HG03039 (cell line): ENCODE data around the gene BUD31.
A peak's percentile ranks its signal among the peaks of the same experiment; 100 is the strongest.
"Not testable (repeated sequence)": the region's sequence is repeated elsewhere in the genome, so short reads cannot be mapped to it uniquely, and the experiment has no call there.

Source experiments
- ATAC-seq: cut with Tn5 transposase; IDR thresholded peaks from one replicate; pipeline ENCODE4 v1.9.1; 2021; ENCODE audit warnings: mild to moderate bottlenecking, moderate library complexity; ENCODE audit not compliant: unreplicated experiment

BUD31 gene

DNA sequence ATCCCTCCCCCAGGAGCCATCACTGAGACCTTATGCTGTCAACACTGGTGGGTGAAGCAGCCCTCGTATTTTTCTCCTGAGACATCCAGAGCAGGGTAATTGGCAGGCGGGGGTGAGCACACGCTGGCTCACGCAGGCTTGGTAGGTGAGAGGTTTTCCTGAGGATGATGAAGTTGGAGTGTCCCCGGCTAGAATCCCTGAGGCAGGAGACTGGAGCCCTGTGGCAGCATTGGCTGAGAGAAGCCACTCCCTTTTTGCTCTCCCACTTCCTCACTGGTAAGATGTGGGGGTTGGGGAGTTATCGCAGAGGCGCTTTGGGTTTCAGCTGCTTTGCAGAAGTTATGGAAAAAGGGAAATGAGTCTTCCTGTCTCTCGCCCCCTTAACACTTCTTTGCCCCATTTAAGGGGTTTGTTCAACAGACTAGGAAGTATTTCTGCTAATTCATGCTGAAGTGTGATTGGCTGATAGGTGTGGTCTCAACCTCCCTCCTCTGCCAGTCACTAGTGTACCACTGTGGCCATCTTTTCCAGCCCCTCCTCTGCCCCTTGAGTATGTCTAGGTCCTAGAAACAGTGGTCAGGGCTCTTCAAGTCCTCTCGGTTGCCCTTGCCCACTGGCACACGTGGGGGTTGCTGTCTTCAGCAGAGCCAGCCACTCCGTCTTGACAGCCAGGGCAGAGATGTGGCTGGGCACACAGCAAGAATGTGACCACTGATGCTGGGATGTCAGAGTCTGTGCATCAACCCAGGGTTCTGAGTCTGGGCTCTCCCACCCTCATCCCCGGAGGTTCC, 28.5 kb upstream of the BUD31 start:
- ATAC-seq = peak; percentile 27

DNA sequence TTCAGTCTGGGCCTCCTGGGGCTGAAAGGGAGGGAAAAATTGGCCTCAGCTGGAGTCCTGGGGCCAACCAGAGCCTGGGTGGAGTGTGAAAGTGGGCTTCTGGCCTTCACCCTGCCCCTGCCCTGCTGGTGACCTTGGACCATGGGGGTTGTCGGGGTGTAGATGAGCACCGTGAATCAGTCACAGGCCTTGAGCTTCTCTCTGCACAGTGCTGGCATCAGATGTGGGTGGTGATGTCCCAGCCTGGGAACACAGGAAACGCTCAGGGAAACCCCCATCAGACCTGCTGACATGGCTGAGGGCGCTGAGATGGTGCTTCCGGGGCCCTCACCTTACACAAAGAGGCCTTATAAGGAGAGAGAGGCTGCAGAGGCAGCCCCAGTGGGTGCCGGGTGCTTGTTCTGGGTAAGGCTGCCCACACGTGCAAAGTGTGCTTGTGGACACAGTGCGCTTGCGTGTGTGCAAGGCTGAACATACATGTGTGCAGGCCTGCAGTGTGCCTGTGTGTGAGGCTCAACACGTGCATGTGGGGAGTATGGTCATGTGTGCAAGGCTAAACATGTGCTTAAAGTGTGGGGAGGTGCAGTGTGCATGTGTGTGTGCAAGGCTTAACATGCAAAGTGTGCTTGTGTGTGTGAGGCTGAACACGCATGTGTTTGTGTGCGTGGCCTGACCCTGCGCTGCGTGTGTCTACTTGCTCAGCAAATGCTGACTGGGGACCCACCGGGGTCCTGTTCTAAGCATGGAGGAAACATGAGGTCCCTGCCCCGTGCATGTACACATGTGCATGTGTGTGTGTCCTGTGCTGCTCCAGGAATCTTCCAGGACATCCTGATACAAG, 27.7 kb upstream of the BUD31 start:
- peak; percentile 61 for ATAC-seq

GRCh38 chr7:99381664-99382075, 27.1 kb upstream of the BUD31 start:
- ATAC-seq = no peak

DNA sequence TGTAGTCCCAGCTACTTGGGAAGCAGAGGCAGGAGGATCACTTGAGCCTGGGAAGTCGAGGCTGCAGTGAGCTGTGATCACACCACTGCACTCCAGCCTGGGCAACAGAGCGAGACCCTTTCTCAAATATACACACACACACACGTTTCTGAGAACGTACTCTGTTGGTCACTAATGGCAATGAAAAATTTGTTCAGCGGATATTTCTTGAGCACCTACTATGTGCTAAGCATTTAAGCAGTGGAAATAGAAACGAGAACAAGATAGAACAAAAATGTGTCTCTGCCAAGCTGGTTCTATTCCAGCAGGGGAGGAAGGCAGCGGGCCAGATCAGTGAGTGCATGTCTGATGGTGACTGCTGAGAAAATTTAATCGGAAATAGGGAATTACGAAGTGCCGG, 25.6 kb upstream of the BUD31 start:
- no peak for ATAC-seq

DNA sequence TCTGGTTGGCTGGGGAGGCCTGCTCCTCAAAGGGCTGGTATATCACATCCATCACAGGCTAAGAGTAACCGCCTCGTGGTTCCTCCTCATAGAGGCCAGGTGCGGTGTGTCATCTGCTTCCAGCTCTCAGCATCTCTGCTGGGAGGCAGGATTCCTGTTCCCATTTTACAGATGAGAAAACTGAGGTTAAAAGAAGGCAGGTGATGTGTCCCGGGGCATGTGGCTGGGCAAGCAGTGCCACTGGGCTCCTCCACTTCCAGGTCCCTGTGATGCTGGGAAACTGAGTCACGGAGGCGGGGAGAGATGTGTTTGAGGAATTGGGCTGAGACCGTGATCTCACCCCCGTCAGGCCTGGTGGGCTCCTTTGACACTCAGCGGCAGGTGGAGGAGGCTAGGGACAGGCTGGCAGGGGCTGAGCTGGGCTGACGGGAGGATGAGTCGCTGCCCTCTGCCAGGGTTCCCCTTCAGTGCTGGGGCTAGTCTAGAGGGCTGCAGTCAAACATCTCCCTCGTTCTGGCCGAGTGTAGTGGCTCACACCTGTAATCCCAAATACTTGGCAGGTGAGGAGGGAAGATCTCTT, 24.9 kb upstream of the BUD31 start:
- ATAC-seq = no peak

GRCh38 chr7:99384523-99384922, 24.2 kb upstream of the BUD31 start:
- no peak for ATAC-seq

GRCh38 chr7:99385564-99385963, 23.2 kb upstream of the BUD31 start:
- ATAC-seq = no peak

DNA sequence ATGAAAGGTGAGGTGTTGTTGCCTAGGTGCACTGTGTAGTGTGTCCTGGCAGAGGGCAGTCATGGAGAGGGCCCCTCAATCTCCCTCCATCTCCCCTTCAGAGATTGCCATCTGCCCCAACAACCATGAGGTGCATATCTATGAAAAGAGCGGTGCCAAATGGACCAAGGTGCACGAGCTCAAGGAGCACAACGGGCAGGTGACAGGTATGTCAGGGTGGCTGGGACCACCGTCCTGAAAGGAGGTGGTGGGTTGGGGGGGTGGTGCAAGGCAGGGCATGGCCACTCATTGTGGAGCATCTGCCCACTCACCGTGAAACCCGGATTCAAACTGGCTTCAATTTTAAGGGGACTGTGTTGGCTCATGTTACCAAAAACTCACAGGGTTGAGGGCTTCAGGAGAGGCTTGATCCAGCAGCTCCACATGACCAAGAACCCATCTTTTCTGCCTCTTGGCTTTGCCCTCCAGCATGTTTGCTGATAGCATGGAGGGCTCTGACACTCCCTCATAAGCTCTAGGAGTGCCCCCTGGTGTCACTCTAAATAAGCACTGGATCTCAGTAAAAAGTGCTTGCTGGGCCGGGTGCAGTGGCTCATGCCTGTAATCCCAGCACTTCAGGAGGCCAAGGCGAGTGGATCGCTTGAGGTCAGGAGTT, 22.1 kb upstream of the BUD31 start:
- no peak for ATAC-seq

GRCh38 chr7:99387239-99387635, 21.5 kb upstream of the BUD31 start:
- ATAC-seq = not testable (repeated sequence)

DNA sequence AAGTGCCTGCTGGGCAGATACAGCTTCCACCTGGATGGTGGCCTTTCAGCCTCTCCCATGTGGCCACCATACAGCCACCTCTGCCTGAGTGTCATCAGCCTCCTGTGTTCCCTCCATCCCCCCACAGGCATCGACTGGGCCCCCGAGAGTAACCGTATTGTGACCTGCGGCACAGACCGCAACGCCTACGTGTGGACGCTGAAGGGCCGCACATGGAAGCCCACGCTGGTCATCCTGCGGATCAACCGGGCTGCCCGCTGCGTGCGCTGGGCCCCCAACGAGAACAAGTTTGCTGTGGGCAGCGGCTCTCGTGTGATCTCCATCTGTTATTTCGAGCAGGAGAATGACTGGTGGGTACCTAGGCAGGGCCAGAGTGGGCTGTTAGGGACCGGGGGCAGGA, 20.9 kb upstream of the BUD31 start:
- ATAC-seq = no peak

DNA sequence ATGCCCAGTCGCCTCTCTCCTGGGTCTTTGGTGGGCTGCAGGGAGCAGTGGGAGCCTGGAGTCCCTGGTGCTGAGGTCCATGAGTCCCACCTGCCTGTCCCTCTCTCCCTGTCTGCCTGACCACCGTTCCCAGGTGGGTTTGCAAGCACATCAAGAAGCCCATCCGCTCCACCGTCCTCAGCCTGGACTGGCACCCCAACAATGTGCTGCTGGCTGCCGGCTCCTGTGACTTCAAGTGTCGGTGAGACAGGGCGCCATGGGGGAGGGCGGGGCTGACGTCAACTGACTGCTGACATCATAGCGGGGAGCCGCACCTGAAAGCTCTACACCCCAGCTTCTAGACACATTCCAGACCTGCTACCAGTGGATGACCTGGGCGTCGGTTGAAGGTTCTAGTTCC, 19.0 kb upstream of the BUD31 start:
- no peak for ATAC-seq

- no peak for ATAC-seq
These were observed 17.7 kb upstream of the BUD31 start for GRCh38 chr7:99390941-99391602.

GRCh38 chr7:99392046-99392445, 16.7 kb upstream of the BUD31 start:
- ATAC-seq = no peak

- ATAC-seq = peak; percentile 51
These were observed 16.0 kb upstream of the BUD31 start for GRCh38 chr7:99392659-99393354.

DNA sequence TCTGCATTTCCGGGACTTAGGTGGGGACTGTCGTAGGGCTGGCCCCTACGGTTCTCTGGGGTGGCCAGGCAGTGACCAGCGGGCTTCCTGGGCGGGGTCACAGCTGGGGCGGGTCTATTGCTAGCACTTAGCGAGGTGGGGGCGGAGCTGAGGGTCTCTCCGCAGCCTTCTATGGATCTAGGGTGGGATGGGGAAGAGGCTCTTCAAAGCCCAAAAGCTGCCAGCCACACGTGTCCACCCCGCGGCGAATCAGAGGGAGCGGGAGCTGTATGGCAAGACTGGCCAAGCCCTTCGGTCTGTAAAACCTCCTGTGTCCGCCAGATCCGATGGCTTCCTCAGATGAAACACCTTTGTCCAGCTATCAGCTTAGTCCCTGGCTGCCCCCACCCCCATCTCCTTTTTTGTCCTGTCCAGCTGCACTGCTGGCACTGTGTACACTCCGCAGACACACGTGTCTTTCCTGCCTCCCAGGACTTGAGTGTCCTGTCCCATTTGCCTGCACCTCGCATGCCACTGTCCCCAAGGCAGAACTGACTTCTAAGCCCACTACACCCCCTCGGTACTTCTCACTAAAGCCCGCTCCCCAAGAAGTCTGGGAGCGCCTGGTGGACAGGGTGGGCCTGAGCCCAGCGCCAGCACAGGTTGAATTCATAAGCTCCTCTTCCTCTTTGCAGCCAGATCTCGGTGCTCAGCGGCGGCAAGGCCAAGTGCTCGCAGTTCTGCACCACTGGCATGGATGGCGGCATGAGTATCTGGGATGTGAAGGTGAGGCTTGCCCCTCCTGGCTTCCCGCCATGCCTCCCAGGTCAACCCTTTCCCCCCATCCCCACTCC, 15.2 kb upstream of the BUD31 start:
- no peak for ATAC-seq

GRCh38 chr7:99394188-99394502, 14.6 kb upstream of the BUD31 start:
- ATAC-seq = no peak

- no peak for ATAC-seq
These were observed 13.0 kb upstream of the BUD31 start for GRCh38 chr7:99395616-99396327.

GRCh38 chr7:99396418-99397296, 12.1 kb upstream of the BUD31 start:
- no peak for ATAC-seq
